Neural crest cell (in vitro differentiated cells): ENCODE measurements around the gene RPS19. TPM values are rescaled to one million over a fixed set of nuclear protein-coding genes. Genes with fewer than 3 reads are reported as not detected.

Experiments
- DNase-seq: peaks from one replicate; pipeline ENCODE4 v3.0.0; 2021; ENCODE audit warnings: low read depth, mixed read lengths, low spot score
- H3K27ac Mint-ChIP-seq: one replicate; pipeline ENCODE4 v1.8.0; 2021; ENCODE audit warnings: mild to moderate bottlenecking, mixed read lengths; ENCODE audit not compliant: unreplicated experiment
- H3K27me3 Mint-ChIP-seq: 2 replicates; pipeline ENCODE4 v1.8.0; 2021; ENCODE audit warnings: low read depth, mild to moderate bottlenecking, mixed read lengths
- H3K36me3 Mint-ChIP-seq: 2 replicates; pipeline ENCODE4 v1.8.0; 2021; ENCODE audit warnings: low read depth, mild to moderate bottlenecking, mixed read lengths
- H3K4me1 Mint-ChIP-seq: 2 replicates; pipeline ENCODE4 v1.8.0; 2021; ENCODE audit warnings: mixed read lengths
- H3K4me3 Mint-ChIP-seq: one replicate; pipeline ENCODE4 v1.8.0; 2021; ENCODE audit warnings: mild to moderate bottlenecking, mixed read lengths
- H3K9me3 Mint-ChIP-seq: 2 replicates; pipeline ENCODE4 v1.8.0; 2021; ENCODE audit warnings: mixed read lengths
- total RNA-seq: library from RNA; stranded (reverse); gene quantifications from 2 replicates; pipeline ENCODE4 v1.2.1, GENCODE V29; 2021
- TF ChIP-seq, protein P1 (sequence below): fragments of 200-600 bp; sonication (generic); conservative IDR thresholded peaks from 2 replicates; pipeline ENCODE4 v1.5.0; 2021; ENCODE audit warnings: antibody characterized with exemption, mild to moderate bottlenecking

The RPS19 gene
- total RNA-seq, 1 donor from 2014 or later, result 2,613 TPM

DNA sequence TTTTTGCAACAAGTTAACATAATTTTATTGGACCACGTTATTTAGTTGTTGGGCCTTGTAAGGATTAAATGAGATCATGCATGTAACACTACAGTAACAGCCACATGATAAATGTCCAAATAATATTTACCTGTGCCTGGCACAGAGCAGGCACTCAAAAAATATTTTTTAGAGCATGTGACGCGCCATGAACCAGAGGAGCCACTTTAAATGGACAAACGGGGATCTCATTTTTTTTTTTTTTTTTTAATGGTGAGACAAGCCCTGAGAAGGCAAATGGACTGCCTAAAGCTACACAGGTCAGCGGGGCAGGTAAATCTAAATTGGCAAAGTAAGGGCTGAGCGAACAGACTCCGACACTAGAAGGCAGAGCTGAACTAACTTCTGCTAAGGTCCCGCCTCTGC, 840 bp upstream of the RPS19 start:
- Mint-ChIP-seq H3K4me1 (peaks cover 40% of the 10 kb centered on the region), H3K9me3 (no peaks in the 10 kb centered on the region), H3K27ac (no peak overlapping the region), H3K4me3 (peak overlapping the region; percentile 94), H3K36me3 (peaks cover 24% of the 10 kb centered on the region), H3K27me3 (peaks cover 43% of the 10 kb centered on the region)
- no peak for DNase-seq
- TF ChIP-seq, protein P1, sequence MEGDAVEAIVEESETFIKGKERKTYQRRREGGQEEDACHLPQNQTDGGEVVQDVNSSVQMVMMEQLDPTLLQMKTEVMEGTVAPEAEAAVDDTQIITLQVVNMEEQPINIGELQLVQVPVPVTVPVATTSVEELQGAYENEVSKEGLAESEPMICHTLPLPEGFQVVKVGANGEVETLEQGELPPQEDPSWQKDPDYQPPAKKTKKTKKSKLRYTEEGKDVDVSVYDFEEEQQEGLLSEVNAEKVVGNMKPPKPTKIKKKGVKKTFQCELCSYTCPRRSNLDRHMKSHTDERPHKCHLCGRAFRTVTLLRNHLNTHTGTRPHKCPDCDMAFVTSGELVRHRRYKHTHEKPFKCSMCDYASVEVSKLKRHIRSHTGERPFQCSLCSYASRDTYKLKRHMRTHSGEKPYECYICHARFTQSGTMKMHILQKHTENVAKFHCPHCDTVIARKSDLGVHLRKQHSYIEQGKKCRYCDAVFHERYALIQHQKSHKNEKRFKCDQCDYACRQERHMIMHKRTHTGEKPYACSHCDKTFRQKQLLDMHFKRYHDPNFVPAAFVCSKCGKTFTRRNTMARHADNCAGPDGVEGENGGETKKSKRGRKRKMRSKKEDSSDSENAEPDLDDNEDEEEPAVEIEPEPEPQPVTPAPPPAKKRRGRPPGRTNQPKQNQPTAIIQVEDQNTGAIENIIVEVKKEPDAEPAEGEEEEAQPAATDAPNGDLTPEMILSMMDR, result no peak

DNA sequence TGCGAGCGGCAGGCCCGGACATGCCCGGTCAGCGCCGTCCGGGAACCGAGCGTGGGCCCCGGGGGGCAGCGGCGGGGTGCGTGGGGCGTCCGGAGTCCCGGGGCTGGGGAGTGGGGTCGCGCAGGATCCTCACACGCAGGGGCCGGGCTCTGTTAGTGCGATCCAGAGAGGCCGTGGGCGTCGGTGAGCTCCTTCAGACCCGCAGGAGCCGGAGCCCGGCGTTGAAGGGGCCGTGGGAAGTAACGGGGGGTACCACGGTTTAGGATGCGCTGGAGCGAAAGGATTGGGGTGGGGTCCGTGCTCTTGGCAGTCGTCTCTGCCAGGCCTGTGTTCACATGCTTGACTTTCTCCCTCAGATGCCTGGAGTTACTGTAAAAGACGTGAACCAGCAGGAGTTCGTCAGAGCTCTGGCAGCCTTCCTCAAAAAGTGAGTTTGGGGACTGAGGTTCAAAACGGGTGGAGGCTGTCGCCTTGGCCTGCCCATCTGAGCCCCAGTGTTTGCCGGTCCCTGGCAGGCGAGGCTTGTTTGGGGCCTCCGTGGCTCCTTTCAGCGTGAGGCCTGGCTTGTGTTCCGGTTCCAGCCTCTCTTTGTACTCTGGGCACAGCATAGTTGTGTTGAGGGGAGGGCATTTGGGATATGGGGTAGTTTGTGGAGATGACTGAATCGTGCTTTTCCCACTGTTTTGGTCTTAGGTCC, 512 bp downstream of the RPS19 start:
- H3K4me1 Mint-ChIP-seq, result peaks cover 42% of the 10 kb centered on the region
- H3K27ac Mint-ChIP-seq, result peak overlapping the region; percentile 98
- TF ChIP-seq, protein P1, result no peak
- H3K27me3 Mint-ChIP-seq, result peaks cover 29% of the 10 kb centered on the region
- peak overlapping the region; percentile 94 for H3K4me3 Mint-ChIP-seq
- peaks cover 30% of the 10 kb centered on the region for H3K36me3 Mint-ChIP-seq
- no peak for DNase-seq
- no peaks in the 10 kb centered on the region for H3K9me3 Mint-ChIP-seq

DNA sequence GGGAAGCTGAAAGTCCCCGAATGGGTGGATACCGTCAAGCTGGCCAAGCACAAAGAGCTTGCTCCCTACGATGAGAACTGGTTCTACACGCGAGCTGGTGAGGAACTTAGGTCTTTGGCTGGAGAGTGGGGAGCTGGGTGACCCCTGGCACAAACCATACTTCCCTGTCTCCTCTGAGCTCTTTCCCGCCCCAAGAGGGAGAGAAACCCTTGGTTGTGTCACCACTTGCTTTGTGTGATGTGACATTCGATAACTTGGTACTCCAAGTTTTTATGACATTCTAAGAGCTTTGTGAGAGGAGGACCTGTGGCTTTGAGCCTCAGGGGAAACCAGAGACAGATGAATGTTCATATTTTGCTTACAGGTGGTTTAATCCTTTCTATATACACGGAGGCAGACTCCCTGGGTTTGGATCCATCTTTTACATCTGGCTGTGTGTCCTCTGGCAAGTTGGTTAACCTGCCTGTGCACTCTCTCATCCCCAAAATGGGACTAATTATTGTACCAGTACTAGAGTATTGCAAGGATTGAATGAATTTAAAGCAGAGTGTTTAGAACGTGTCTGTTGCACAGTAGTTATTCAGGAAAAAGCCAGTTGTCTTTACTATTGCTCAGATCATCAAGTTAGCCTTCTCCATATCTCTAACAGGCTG, 1.2 kb downstream of the RPS19 start:
- Mint-ChIP-seq H3K4me1 (peaks cover 42% of the 10 kb centered on the region), H3K4me3 (peak overlapping the region; percentile 94), H3K9me3 (no peaks in the 10 kb centered on the region), H3K27ac (peak overlapping the region; percentile 98), H3K27me3 (peaks cover 24% of the 10 kb centered on the region), H3K36me3 (peaks cover 30% of the 10 kb centered on the region)
- no peak for DNase-seq
- TF ChIP-seq, protein P1, result no peak

DNA sequence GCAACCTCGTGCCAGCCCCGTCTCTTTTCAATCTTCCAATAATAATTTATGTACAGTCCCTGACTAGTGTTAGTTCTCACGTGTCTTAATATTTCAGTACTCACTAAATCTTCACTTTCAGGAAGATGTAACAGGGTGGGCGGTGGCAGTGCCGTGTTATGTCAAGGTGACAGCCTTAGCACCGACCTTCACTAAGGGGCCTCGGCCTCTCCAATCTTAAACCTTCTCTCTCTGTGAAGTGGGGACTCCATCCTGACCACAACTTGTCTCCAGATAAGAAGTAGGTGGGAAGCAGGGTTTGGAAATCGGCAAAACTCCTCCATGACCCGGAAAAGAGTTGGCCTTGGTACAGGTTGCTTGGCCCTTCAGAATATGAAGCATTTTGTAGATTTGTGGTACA, 1.8 kb downstream of the RPS19 start:
- Mint-ChIP-seq H3K36me3 (peaks cover 30% of the 10 kb centered on the region), H3K27ac (peak overlapping the region; percentile 98)

DNA sequence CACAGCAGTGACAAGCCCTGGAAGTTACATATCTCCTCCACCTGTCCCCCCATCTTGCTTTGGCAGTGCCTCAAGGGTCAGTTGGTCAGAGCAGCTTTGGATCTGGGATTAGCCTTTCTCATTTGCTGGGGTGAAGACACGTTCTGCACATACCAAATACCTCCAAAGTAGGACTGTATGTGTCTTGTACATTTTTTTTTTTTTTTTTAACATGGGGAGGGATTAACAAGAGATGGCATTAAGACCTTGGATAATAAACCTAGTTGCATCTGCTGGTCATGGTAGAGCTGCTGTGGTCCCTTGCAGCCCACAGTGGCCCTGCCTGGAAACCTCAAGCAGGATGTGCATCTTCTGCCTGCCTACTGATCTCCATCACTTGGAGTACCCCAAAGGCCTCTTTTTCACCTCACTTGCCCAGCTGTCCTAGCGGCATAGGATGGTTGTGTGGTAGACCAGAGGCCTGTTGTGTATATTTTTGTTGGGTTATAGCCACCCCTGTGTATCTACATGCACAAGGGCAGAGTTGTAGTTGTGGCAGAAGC, 2.5 kb downstream of the RPS19 start:
- TF ChIP-seq, protein P1, result no peak
- peaks cover 30% of the 10 kb centered on the region for H3K36me3 Mint-ChIP-seq

More for the DNA sequence above, 1.8 kb downstream of the RPS19 start:
- H3K4me3 Mint-ChIP-seq, result peak overlapping the region; percentile 94
- no peaks in the 10 kb centered on the region for H3K9me3 Mint-ChIP-seq
- TF ChIP-seq, protein P1, result no peak
- peaks cover 42% of the 10 kb centered on the region for H3K4me1 Mint-ChIP-seq
- H3K27me3 Mint-ChIP-seq, result peaks cover 20% of the 10 kb centered on the region
- no peak for DNase-seq

More for the DNA sequence above, 2.5 kb downstream of the RPS19 start:
- DNase-seq, result no peak
- H3K9me3 Mint-ChIP-seq, result no peaks in the 10 kb centered on the region
- H3K27ac Mint-ChIP-seq, result no peak overlapping the region
- peak overlapping the region; percentile 94 for H3K4me3 Mint-ChIP-seq
- peaks cover 42% of the 10 kb centered on the region for H3K4me1 Mint-ChIP-seq
- peaks cover 14% of the 10 kb centered on the region for H3K27me3 Mint-ChIP-seq
